PC-3 (cell line): ENCODE measurements around the gene DTNBP1. TPM values are rescaled to one million over a fixed set of nuclear protein-coding genes. Genes with fewer than 3 reads are reported as not detected.

Experiments
- ATAC-seq: fragments of 200-7000 bp; cut with Tn5 transposase; 2 replicates; pipeline ENCODE4 v1.9.1; 2020; ENCODE audit warnings: mild to moderate bottlenecking, moderate library complexity
- BruUV-seq: library from RNA; stranded (reverse); fragments of 400-500 nt; replicated peaks from 2 replicates; lab custom pipeline; 2021; lab: Mats Ljungman, UMichigan
- CTCF ChIA-PET: fragments of 300-600 bp; sonication (Branson Sonifier 250); formaldehyde crosslinking; loops from one replicate; lab custom pipeline; 2022; ENCODE audit warnings: antibody characterized with exemption; lab: Charles Lee
- POLR2A ChIA-PET: fragments of 300-600 bp; sonication (Branson Sonifier 250); formaldehyde crosslinking; loops from one replicate; lab custom pipeline; 2022; ENCODE audit warnings: antibody characterized with exemption; ENCODE audit not compliant: unreplicated experiment; lab: Charles Lee
- DNase-seq: peaks from one replicate; pipeline ENCODE4 v3.0.0-alpha.2; 2015
- H2AFZ ChIP-seq: fragments of 300-600 bp; sonication (generic); 2 replicates; pipeline ENCODE4 v1.6.0; 2016; ENCODE audit warnings: antibody characterized with exemption, low read length
- H3F3A ChIP-seq: fragments of 300-600 bp; sonication (generic); one replicate; pipeline ENCODE4 v1.6.0; 2017; ENCODE audit warnings: antibody characterized with exemption, low read length, control low read depth, mild to moderate bottlenecking; ENCODE audit not compliant: unreplicated experiment
- H3K27ac ChIP-seq: fragments of 300-600 bp; sonication (generic); 2 replicates; pipeline ENCODE4 v1.5.1; 2016; ENCODE audit warnings: mild to moderate bottlenecking, low read length
- H3K27me3 ChIP-seq: fragments of 300-600 bp; sonication (generic); 2 replicates; pipeline ENCODE4 v1.6.1; 2016; ENCODE audit warnings: low read length, mixed read lengths
- H3K36me3 ChIP-seq: fragments of 300-600 bp; sonication (generic); 2 replicates; pipeline ENCODE4 v1.6.1; 2016; ENCODE audit warnings: low read depth, mixed run types, low read length, mixed read lengths
- H3K4me1 ChIP-seq: fragments of 300-600 bp; sonication (generic); 2 replicates; pipeline ENCODE4 v1.5.1; 2016; ENCODE audit warnings: low read length; ENCODE audit not compliant: insufficient read depth
- H3K4me2 ChIP-seq: fragments of 300-600 bp; sonication (generic); 2 replicates; pipeline ENCODE4 v1.6.0; 2016; ENCODE audit warnings: low read length
- H3K4me3 ChIP-seq: fragments of 300-600 bp; sonication (generic); 2 replicates; pipeline ENCODE4 v1.5.1; 2016; ENCODE audit warnings: mild to moderate bottlenecking, low read length, mixed read lengths
- H3K79me2 ChIP-seq: fragments of 300-600 bp; sonication (generic); 2 replicates; pipeline ENCODE4 v1.6.1; 2017; ENCODE audit warnings: low read length, mixed read lengths
- H3K9ac ChIP-seq: fragments of 300-600 bp; sonication (generic); 2 replicates; pipeline ENCODE4 v1.6.0; 2016; ENCODE audit warnings: mild to moderate bottlenecking, low read length
- H3K9me2 ChIP-seq: fragments of 300-600 bp; sonication (generic); replicated peaks from 2 replicates; pipeline ENCODE4 v1.6.1; 2016; ENCODE audit warnings: mixed run types, low read length, mixed read lengths
- H3K9me3 ChIP-seq: fragments of 300-600 bp; sonication (generic); 2 replicates; pipeline ENCODE4 v1.6.1; 2016; ENCODE audit warnings: low read length, mixed read lengths
- H4K20me1 ChIP-seq: fragments of 300-600 bp; sonication (generic); 2 replicates; pipeline ENCODE4 v1.6.1; 2016; ENCODE audit warnings: low read length, mixed read lengths
- EZH2 ChIP-seq: fragments of 300-600 bp; sonication (generic); IDR thresholded peaks from one replicate; pipeline ENCODE4 v1.6.1; 2017; ENCODE audit warnings: antibody characterized with exemption, mild to moderate bottlenecking, low read length; ENCODE audit not compliant: unreplicated experiment
- EZH2phosphoT487 ChIP-seq: fragments of 300-600 bp; sonication (generic); IDR thresholded peaks from 2 replicates; pipeline ENCODE4 v1.6.1; 2018; ENCODE audit warnings: mild to moderate bottlenecking, antibody characterized with exemption, low read length, borderline replicate concordance
- intact Hi-C: fragments of 100-400 bp; cut with micrococcal nuclease; formaldehyde crosslinking; loops from 2 replicates; pipeline ENCODE4 v1.9.0; 2023
- total RNA-seq: library from RNA; depleted of rRNA; stranded (reverse); fragments of >200 nt; gene quantifications from 2 replicates; pipeline ENCODE4 v1.2.3, GENCODE V29; 2014
- TF ChIP-seq, protein P1 (sequence below): fragments of 300-600 bp; sonication (generic); conservative IDR thresholded peaks from 2 replicates; pipeline ENCODE4 v1.5.1; 2017; ENCODE audit warnings: antibody characterized with exemption, low read depth, mild to moderate bottlenecking, low read length

Gene DTNBP1
- total RNA-seq, 1 experiment from 2014 or later, result 7.9 TPM

DNA sequence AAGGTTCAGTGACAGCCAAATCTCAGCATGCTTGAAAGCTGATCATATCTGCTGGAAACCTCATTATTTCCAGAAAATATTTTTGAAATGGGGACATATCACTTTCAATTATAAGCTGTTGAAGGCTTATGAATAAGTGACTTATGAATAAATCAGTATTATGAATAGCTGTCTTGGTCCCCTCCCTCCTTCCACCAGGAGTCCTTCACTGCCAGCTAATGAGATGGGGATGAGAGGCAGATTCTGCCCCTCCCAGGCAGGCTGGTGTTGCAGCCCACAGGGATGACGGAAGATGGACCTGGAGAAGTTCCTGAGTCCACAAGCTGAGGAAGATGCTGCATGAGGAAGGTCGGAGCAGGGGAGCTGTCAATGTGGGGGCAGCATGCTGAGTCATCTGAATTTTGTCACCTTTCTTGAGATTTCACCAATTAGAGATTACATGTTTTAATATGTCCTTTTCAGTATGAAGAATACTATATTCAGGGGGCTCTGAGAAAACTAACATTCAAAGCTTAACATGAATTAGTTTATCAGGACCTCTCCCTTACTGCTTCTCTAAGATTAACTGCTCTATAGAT, 112.2 kb downstream of the DTNBP1 start:
- Histone ChIP-seq H3K9ac (no peak overlapping the region), H3F3A (no peaks in the 10 kb centered on the region), H3K4me1 (no peaks in the 10 kb centered on the region), H3K27ac (no peak overlapping the region), H3K27me3 (no peaks in the 10 kb centered on the region), H3K36me3 (no peaks in the 10 kb centered on the region), H3K79me2 (no peaks in the 10 kb centered on the region), H3K4me2 (no peak overlapping the region), H3K9me3 (no peaks in the 10 kb centered on the region), H3K4me3 (no peak overlapping the region), H4K20me1 (no peaks in the 10 kb centered on the region), H2AFZ (no peak overlapping the region), H3K9me2 (no peaks in the 10 kb centered on the region)
- DNase-seq (no peak), ATAC-seq (no peak)
- CTCF ChIA-PET, result no interaction called here
- no TSS peak for BruUV-seq
- intact Hi-C loops, result no loop called here
- POLR2A ChIA-PET, result no interaction called here
- TF ChIP-seq EZH2phosphoT487, result no peak
- TF ChIP-seq, protein P1, sequence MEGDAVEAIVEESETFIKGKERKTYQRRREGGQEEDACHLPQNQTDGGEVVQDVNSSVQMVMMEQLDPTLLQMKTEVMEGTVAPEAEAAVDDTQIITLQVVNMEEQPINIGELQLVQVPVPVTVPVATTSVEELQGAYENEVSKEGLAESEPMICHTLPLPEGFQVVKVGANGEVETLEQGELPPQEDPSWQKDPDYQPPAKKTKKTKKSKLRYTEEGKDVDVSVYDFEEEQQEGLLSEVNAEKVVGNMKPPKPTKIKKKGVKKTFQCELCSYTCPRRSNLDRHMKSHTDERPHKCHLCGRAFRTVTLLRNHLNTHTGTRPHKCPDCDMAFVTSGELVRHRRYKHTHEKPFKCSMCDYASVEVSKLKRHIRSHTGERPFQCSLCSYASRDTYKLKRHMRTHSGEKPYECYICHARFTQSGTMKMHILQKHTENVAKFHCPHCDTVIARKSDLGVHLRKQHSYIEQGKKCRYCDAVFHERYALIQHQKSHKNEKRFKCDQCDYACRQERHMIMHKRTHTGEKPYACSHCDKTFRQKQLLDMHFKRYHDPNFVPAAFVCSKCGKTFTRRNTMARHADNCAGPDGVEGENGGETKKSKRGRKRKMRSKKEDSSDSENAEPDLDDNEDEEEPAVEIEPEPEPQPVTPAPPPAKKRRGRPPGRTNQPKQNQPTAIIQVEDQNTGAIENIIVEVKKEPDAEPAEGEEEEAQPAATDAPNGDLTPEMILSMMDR, result no peak
- no peak for TF ChIP-seq EZH2

DNA sequence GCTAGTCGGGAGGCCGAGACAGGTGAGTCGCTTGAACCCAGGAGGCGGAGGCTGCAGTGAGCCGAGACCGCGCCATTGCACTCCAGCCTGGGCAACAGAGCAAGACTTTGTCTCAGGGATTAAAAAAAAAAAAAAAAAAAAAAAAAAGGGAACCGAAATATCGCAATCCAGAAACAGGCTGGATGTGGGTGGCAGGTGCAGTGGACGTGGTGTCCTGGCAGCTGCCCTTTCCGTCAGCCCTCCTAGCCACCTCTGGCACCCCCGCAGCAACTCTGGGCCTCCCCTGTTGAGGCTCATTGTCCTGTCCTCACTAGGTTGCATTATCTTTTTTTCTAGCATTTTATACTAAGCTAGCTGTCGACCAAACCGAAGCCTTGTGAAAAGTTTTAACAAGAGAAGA, 113.5 kb downstream of the DTNBP1 start:
- ATAC-seq, result no peak
- no peak overlapping the region for H3K4me2 ChIP-seq

DNA sequence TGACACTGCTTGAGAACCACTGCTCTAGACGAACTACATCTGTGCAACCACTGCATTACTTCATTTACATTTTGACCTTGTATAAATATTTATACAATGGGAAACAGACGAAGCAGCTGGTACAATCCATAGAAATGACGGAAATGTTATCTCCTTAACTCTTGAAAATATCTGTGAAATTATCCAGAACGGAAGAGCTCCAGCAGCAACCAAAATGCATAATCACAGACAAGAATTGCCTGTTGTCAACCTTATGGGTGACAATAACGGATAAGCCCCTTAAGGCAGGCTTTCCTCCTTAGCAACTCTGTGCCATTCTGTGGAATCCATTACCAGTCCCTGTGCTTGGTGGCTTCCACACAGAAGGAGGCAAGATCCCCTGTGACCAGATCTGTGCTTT, 115.4 kb downstream of the DTNBP1 start:
- ChIA-PET CTCF (no interaction called here), POLR2A (no interaction called here)
- intact Hi-C loops, result no loop called here
- TF ChIP-seq EZH2 (no peak), EZH2phosphoT487 (no peak)
- TF ChIP-seq, protein P1, result no peak
- DNase-seq (no peak), ATAC-seq (no peak)
- Histone ChIP-seq H3K9me3 (no peaks in the 10 kb centered on the region), H3K27ac (no peak overlapping the region), H2AFZ (no peak overlapping the region), H3K79me2 (no peaks in the 10 kb centered on the region), H3K4me2 (no peak overlapping the region), H3K9me2 (no peaks in the 10 kb centered on the region), H4K20me1 (no peaks in the 10 kb centered on the region), H3K9ac (no peak overlapping the region), H3F3A (no peaks in the 10 kb centered on the region), H3K27me3 (no peaks in the 10 kb centered on the region), H3K4me3 (no peak overlapping the region), H3K36me3 (no peaks in the 10 kb centered on the region), H3K4me1 (no peaks in the 10 kb centered on the region)
- BruUV-seq, result no TSS peak

More for the DNA sequence above, 113.5 kb downstream of the DTNBP1 start:
- H3K36me3 ChIP-seq, result no peaks in the 10 kb centered on the region
- no peaks in the 10 kb centered on the region for H4K20me1 ChIP-seq
- H3K9ac ChIP-seq, result no peak overlapping the region
- no peak overlapping the region for H2AFZ ChIP-seq
- DNase-seq, result no peak
- intact Hi-C loops, result no loop called here
- no peaks in the 10 kb centered on the region for H3K27me3 ChIP-seq
- H3K4me3 ChIP-seq, result no peak overlapping the region
- no peaks in the 10 kb centered on the region for H3K9me3 ChIP-seq
- ChIA-PET POLR2A (no interaction called here), CTCF (no interaction called here)
- H3K9me2 ChIP-seq, result no peaks in the 10 kb centered on the region
- H3K27ac ChIP-seq, result no peak overlapping the region
- BruUV-seq, result no TSS peak
- no peaks in the 10 kb centered on the region for H3K4me1 ChIP-seq
- no peak for TF ChIP-seq EZH2phosphoT487
- TF ChIP-seq, protein P1, result no peak
- no peak for TF ChIP-seq EZH2
- H3K79me2 ChIP-seq, result no peaks in the 10 kb centered on the region
- H3F3A ChIP-seq, result no peaks in the 10 kb centered on the region
